AG04450 (cell line): ENCODE data around the gene CNTNAP2. TPM values are rescaled to one million over a fixed set of nuclear protein-coding genes. Genes with fewer than 3 reads are reported as not detected.

ENCODE experiments used
- CTCF ChIA-PET: fragments of 300-600, 350-600 bp; formaldehyde crosslinking; extraction: SDS; loops from one replicate; lab custom pipeline; 2022; ENCODE audit warnings: antibody characterized with exemption, inconsistent platforms; lab: Charles Lee
- POLR2A ChIA-PET: fragments of 350-600 bp; formaldehyde crosslinking; extraction: SDS; loops from one replicate; lab custom pipeline; 2021; ENCODE audit warnings: antibody characterized with exemption, inconsistent platforms; lab: Yijun Ruan, JAX
- DNase-seq: peaks from one replicate; pipeline ENCODE4 v3.0.0-alpha.2; 2011; ENCODE audit warnings: low read depth, low spot score
- H3K27ac ChIP-seq: one replicate; pipeline ENCODE4 v1.5.1; 2012; ENCODE audit warnings: low read depth, low read length, control low read depth
- H3K27me3 ChIP-seq: one replicate; pipeline ENCODE4 v1.6.0; 2012; ENCODE audit warnings: low read length; ENCODE audit not compliant: control insufficient read depth, insufficient read depth
- H3K4me3 ChIP-seq: 2 replicates; pipeline ENCODE4 v1.5.1; 2011; ENCODE audit warnings: mild to moderate bottlenecking, low read depth, low read length, control low read depth
- H3K9me3 ChIP-seq: 2 replicates; pipeline ENCODE4 v1.5.1; 2012; ENCODE audit warnings: low read length; ENCODE audit not compliant: control insufficient read depth, insufficient read depth
- polyA plus RNA-seq: library from polyadenylated mRNA; depleted of rRNA; stranded (reverse); fragments of >200 nt; gene quantifications from 2 replicates; pipeline ENCODE4 v1.2.3, GENCODE V29; 2011
- TF ChIP-seq, protein P1 (sequence below): IDR thresholded peaks from 2 replicates; pipeline ENCODE4 v1.5.1; 2011; ENCODE audit warnings: low read depth, low read length, control low read depth, inconsistent platforms

The CNTNAP2 gene
- polyA plus RNA-seq, 1 experiment: not detected

DNA sequence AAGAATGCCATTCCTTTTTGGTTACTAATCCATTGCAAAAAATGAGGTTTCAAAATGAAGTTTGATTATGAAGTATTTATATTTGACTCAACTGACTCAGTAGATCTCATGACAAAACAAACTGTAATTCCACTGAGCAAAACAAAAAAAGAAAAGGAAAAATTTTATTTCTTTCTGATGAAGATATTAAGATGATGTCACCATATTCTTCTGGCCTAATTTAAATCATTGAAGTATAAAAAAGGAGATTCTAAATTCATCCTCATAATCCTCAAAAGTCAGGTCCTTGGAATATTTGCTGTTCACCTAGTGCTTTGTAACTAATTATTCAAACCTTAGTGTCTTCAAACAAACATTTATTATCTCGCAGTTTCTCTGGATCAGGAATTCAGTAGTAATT lies 1183.7 kb downstream of the CNTNAP2 start:
- Histone ChIP-seq H3K9me3 (no peaks in the 10 kb centered on the region), H3K27me3 (no peaks in the 10 kb centered on the region), H3K4me3 (no peak overlapping the region), H3K27ac (no peak overlapping the region)
- CTCF ChIA-PET: no interaction called here
- DNase-seq: no peak
- TF ChIP-seq, protein P1, sequence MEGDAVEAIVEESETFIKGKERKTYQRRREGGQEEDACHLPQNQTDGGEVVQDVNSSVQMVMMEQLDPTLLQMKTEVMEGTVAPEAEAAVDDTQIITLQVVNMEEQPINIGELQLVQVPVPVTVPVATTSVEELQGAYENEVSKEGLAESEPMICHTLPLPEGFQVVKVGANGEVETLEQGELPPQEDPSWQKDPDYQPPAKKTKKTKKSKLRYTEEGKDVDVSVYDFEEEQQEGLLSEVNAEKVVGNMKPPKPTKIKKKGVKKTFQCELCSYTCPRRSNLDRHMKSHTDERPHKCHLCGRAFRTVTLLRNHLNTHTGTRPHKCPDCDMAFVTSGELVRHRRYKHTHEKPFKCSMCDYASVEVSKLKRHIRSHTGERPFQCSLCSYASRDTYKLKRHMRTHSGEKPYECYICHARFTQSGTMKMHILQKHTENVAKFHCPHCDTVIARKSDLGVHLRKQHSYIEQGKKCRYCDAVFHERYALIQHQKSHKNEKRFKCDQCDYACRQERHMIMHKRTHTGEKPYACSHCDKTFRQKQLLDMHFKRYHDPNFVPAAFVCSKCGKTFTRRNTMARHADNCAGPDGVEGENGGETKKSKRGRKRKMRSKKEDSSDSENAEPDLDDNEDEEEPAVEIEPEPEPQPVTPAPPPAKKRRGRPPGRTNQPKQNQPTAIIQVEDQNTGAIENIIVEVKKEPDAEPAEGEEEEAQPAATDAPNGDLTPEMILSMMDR: no peak
- POLR2A ChIA-PET: no interaction called here

DNA sequence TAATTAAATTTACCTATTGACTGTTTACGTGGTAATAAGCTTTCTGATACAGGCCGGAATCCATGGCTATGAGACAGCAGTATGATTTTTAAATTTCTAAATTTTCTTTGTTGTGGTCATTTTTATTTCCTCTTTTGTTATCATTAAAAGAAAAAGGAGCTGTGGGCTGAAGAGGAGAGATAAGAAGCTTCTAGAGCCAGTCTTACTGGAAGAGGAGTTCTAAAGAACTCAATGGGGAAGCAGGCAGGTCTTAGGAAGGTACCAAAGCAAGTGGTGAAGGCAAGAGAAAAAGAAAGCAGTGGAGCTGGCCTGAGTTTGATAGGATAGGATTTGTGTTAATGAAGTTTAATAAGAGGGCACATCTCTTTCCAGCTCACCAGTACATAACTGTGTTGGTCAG lies 1187.8 kb downstream of the CNTNAP2 start:
- no peaks in the 10 kb centered on the region for H3K27me3 ChIP-seq
- no peak for DNase-seq
- POLR2A ChIA-PET: no interaction called here
- no peaks in the 10 kb centered on the region for H3K9me3 ChIP-seq
- TF ChIP-seq, protein P1: no peak
- H3K4me3 ChIP-seq: no peak overlapping the region
- no peak overlapping the region for H3K27ac ChIP-seq
- CTCF ChIA-PET: no interaction called here

GRCh38 chr7:147305827-147306226 lies 1189.2 kb downstream of the CNTNAP2 start:
- Histone ChIP-seq H3K4me3 (no peak overlapping the region), H3K27me3 (no peaks in the 10 kb centered on the region), H3K27ac (no peak overlapping the region), H3K9me3 (no peaks in the 10 kb centered on the region)
- TF ChIP-seq, protein P1: no peak
- ChIA-PET POLR2A (no interaction called here), CTCF (no interaction called here)
- no peak for DNase-seq

- Histone ChIP-seq H3K27me3 (no peaks in the 10 kb centered on the region), H3K4me3 (no peak overlapping the region), H3K9me3 (no peaks in the 10 kb centered on the region; the same call in 1 of the 2 replicates), H3K27ac (no peak overlapping the region)
- TF ChIP-seq, protein P1: no peak
- ChIA-PET CTCF (no interaction called here), POLR2A (no interaction called here)
- DNase-seq: no peak
These were observed 1191.9 kb downstream of the CNTNAP2 start for GRCh38 chr7:147308539-147308938.

GRCh38 chr7:147311336-147311735 lies 1194.7 kb downstream of the CNTNAP2 start:
- Histone ChIP-seq H3K9me3 (no peaks in the 10 kb centered on the region; the same call in 1 of the 2 replicates), H3K4me3 (no peak overlapping the region), H3K27me3 (no peaks in the 10 kb centered on the region), H3K27ac (no peak overlapping the region)
- POLR2A ChIA-PET: no interaction called here
- no peak for DNase-seq
- TF ChIP-seq, protein P1: no peak
- CTCF ChIA-PET: no interaction called here
